Esophagus squamous epithelium (tissue), 5 donors: Measurements from ENCODE around the gene MYH10. TPM values are rescaled to one million over a fixed set of nuclear protein-coding genes. Genes with fewer than 3 reads are reported as not detected.

Experiments
- DNase-seq: peaks from one replicate; lab custom pipeline; 2025; lab: John Stamatoyannopoulos, UW
- H3K27ac ChIP-seq, 4 donors: fragments of 200-600 bp; sonication (generic); one replicate each; pipeline ENCODE4 v1.5.1; 2016 to 2019; ENCODE audit warnings: mild to moderate bottlenecking in 1 of 4
- H3K27me3 ChIP-seq, 4 donors: fragments of 200-600 bp; sonication (generic); 1 replicate in 3 of 4; 2 replicates in 1 of 4; pipeline versions ENCODE4 v1.5.1 to v1.6.0; 2017 to 2021; ENCODE audit warnings: antibody characterized with exemption in 1 of 4
- H3K36me3 ChIP-seq, 3 donors: fragments of 200-600 bp; sonication (generic); one replicate each; pipeline ENCODE4 v1.5.1; 2016 to 2019
- H3K4me1 ChIP-seq, 3 donors: fragments of 200-600 bp; sonication (generic); one replicate each; pipeline ENCODE4 v1.5.1; 2017 to 2019
- H3K4me3 ChIP-seq, 4 donors: fragments of 200-600 bp; sonication (generic); 1 replicate in 3 of 4; 2 replicates in 1 of 4; pipeline ENCODE4 v1.5.1; 2016 to 2019; ENCODE audit warnings: mild to moderate bottlenecking in 2 of 4, moderate library complexity in 1 of 4
- H3K9me3 ChIP-seq, 3 donors: fragments of 200-600 bp; sonication (generic); one replicate each; pipeline ENCODE4 v1.5.1; 2016 to 2019
- POLR2A ChIP-seq, 4 donors: fragments of 450-650 bp; IDR thresholded peaks; one replicate each; pipeline ENCODE4 v1.6.1; 2017; ENCODE audit warnings: antibody characterized with exemption in 4 of 4, mild to moderate bottlenecking in 4 of 4, moderate library complexity in 3 of 4
- WGBS, 2 donors: methylation state at CpG; one replicate each; pipeline ENCODE4 v1.1.5; 2018; 5-methylcytosine and 5-hydroxymethylcytosine counted together
- intact Hi-C: fragments of 100-400 bp; cut with DNase I; formaldehyde crosslinking; loops from one replicate; pipeline ENCODE4 v1.15.0; 2022
- total RNA-seq, 4 donors: library from RNA; depleted of rRNA; stranded (reverse); fragments of >200 nt; gene quantifications; one replicate each; pipeline ENCODE4 v1.1.0, GENCODE V29; 2016
- TF ChIP-seq, protein P1 (sequence below), 6 experiments: fragments of 450-650 bp in 4 of 6; fragments of 200-600 bp in 2 of 6; sonication (generic) in 2 of 6; IDR thresholded peaks; one replicate each; pipeline ENCODE4 v1.5.1; 2016 to 2019; ENCODE audit warnings: antibody characterized with exemption in 6 of 6, mild to moderate bottlenecking in 4 of 6, moderate library complexity in 4 of 6
- donor health status: DM: yes; HTN: yes; CAD: no.

MYH10 gene
- total RNA-seq, 4 donors from 2014 or later: 5.8 to 25.6 (median 14.7) TPM

DNA sequence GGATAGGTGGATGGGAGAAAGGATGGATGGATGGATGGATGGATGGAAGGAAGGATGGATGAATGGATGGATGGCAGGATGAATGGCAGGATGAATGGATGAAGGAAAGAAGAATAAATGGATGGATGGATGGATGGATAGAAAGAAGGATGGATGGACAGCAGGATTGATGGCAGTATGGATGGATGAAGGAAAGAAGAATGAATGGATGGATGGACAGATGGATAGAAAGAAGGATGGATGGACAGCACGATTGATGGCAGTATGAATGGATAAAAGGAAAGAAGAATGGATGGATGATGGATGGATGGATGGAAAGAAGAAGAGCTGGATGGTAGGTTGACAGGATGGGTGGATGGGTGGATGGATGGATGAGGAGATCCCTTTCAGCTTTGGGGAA is 9.2 kb upstream of the MYH10 start:
- H3K36me3 ChIP-seq: no peaks in the 10 kb centered on the region
- H3K27ac ChIP-seq: no peak overlapping the region
- no peak for DNase-seq
- peaks cover 0 to 11% (median 0%) of the 10 kb centered on the region in 4 donors for H3K27me3 ChIP-seq
- intact Hi-C loops: no loop called here
- TF ChIP-seq POLR2A (IDR thresholded peaks at IDR 0.05): no peak
- TF ChIP-seq, protein P1, sequence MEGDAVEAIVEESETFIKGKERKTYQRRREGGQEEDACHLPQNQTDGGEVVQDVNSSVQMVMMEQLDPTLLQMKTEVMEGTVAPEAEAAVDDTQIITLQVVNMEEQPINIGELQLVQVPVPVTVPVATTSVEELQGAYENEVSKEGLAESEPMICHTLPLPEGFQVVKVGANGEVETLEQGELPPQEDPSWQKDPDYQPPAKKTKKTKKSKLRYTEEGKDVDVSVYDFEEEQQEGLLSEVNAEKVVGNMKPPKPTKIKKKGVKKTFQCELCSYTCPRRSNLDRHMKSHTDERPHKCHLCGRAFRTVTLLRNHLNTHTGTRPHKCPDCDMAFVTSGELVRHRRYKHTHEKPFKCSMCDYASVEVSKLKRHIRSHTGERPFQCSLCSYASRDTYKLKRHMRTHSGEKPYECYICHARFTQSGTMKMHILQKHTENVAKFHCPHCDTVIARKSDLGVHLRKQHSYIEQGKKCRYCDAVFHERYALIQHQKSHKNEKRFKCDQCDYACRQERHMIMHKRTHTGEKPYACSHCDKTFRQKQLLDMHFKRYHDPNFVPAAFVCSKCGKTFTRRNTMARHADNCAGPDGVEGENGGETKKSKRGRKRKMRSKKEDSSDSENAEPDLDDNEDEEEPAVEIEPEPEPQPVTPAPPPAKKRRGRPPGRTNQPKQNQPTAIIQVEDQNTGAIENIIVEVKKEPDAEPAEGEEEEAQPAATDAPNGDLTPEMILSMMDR (IDR thresholded peaks at IDR 0.05): no peak
- H3K9me3 ChIP-seq: no peaks in the 10 kb centered on the region
- H3K4me3 ChIP-seq: no peak overlapping the region
- no peaks in the 10 kb centered on the region for H3K4me1 ChIP-seq
- 64 to 76% methylated on average over 1 of the region's 1 CpG for WGBS, 2 donors

DNA sequence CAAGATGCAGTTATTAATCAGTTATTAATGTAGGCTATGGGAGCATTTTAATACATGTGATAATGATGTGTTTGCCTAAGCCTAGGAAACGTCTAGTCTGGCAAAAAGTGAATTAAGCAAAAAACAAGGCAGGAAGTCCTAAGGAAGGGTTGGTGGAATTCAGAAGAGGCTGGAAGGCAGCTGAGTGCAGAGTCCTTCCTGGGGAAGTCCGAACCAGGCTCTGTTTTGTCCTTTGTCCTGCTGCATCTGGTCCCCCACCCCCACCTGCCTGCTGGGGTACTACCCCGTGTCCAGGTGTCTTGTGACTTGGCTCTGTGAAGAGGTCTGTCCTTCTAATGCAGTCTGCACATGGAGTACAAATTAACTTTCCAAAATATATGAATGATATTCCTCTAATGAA is 1.5 kb upstream of the MYH10 start:
- Histone ChIP-seq H3K27me3 (peaks cover 0 to 26% (median 0%) of the 10 kb centered on the region in 4 donors), H3K9me3 (no peaks in the 10 kb centered on the region), H3K4me3 (no peak overlapping the region), H3K4me1 (peaks cover 0 to 32% (median 0%) of the 10 kb centered on the region in 3 donors), H3K36me3 (no peaks in the 10 kb centered on the region), H3K27ac (no peak overlapping the region)
- 29 to 42% methylated on average over 3 of the region's 3 CpGs for WGBS, 2 donors
- intact Hi-C loops: no loop called here
- DNase-seq: no peak
- TF ChIP-seq POLR2A (IDR thresholded peaks at IDR 0.05): no peak
- TF ChIP-seq, protein P1 (IDR thresholded peaks at IDR 0.05): no peak

DNA sequence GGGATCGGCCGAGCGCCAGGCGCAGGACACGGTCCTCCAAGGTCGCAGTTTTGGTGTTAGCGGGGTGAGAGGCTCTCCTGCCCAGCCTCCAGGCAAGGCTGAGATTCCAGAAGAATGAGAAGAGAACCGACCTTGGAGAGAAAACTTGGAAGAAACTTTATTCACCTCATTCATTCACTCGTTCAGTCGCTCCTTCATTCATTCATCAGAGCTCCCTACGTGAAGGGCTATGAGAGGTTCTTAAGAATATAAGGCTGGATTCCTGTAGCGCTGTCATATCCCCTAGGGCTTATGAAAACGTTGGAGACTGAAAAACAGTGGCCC is 991 bp upstream of the MYH10 start:
- Histone ChIP-seq H3K9me3 (no peaks in the 10 kb centered on the region), H3K4me1 (peaks cover 0 to 32% (median 0%) of the 10 kb centered on the region in 3 donors), H3K36me3 (no peaks in the 10 kb centered on the region), H3K4me3 (peak overlapping the region; percentile 55 to 93 (median 77)), H3K27ac (peak overlapping the region; percentile 48 to 87 (median 74)), H3K27me3 (peaks cover 0 to 24% (median 0%) of the 10 kb centered on the region in 4 donors)
- 2% methylated on average over 8 of the region's 13 CpGs for WGBS, 2 donors
- DNase-seq: no peak
- TF ChIP-seq, protein P1 (IDR thresholded peaks at IDR 0.05): no peak
- no peak for TF ChIP-seq POLR2A (IDR thresholded peaks at IDR 0.05)
- intact Hi-C loops: no loop called here

DNA sequence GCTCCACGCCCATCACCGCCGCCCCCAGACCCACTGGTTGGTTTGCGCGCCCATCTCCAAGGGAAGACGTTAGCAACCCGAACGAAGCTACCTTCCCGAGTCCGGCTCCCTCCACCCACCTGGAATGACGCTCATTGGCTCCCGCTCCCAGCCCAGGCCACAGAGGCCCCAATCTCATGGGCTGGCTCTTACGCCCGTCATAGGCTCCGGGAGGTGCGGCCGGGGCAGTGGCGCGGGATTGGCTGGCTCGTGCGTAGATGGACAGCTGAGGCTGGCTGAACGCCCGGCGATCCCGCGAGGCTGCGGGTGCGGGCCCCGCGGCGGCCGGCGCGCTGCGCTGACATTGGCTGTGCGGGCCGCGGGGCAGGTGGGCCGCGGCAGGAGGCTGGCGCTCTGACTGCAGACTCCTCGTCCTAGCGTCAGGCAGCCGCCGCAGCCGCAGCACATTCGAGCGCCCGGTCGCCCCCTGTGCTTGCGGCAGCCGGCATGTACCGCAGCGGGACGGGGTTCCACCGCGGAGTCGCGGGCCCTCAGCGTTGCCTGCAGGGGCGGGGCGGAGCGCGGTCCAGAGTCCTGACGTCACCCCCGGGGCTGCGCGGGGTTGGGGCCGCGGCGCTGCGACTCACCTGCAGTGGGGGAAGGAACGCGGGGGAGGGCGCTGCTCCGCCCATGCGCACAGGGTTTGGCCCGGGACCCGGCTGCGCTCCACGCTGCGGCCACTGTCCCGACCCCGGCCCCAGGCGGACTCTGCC is 453 bp upstream of the MYH10 start:
- Histone ChIP-seq H3K27ac (peak overlapping the region; percentile 50 to 87 (median 74)), H3K27me3 (peaks cover 0 to 18% (median 0%) of the 10 kb centered on the region in 4 donors), H3K36me3 (no peaks in the 10 kb centered on the region), H3K9me3 (no peaks in the 10 kb centered on the region), H3K4me3 (peak overlapping the region; percentile 55 to 93 (median 77)), H3K4me1 (peaks cover 0 to 32% (median 0%) of the 10 kb centered on the region in 3 donors)
- peak; percentile 56 for DNase-seq
- intact Hi-C loops: no loop called here
- WGBS, 2 donors: 0% methylated on average over 8 of the region's 85 CpGs; no CpG with 5 or more reads in 1 of the 2 donors
- TF ChIP-seq, protein P1 (IDR thresholded peaks at IDR 0.05): peak in 2 of 6 experiments; percentile 6 to 27
- peak in 1 of 4 donors; percentile 29 for TF ChIP-seq POLR2A (IDR thresholded peaks at IDR 0.05)
